PC-9 (cell line): ENCODE results near the gene NFIA. TPM values are rescaled to one million over a fixed set of nuclear protein-coding genes. Genes with fewer than 3 reads are reported as not detected.
A peak's percentile ranks its signal among the peaks of the same experiment; 100 is the strongest.

Experiments used
- BruUV-seq: library from RNA; stranded (reverse); fragments of 400-500 nt; replicated peaks from 2 replicates; lab custom pipeline; 2021; lab: Mats Ljungman, UMichigan
- CTCF ChIA-PET: fragments of 300-600 bp; sonication (Branson Sonifier 250); formaldehyde crosslinking; loops from one replicate; lab custom pipeline; 2022; ENCODE audit warnings: antibody characterized with exemption; lab: Charles Lee
- POLR2A ChIA-PET: fragments of 300-600 bp; sonication (Branson Sonifier 250); formaldehyde crosslinking; loops from one replicate; lab custom pipeline; 2022; ENCODE audit warnings: antibody characterized with exemption; ENCODE audit not compliant: unreplicated experiment; lab: Charles Lee
- DNase-seq, 2 experiments: peaks; one replicate each; pipeline versions ENCODE4 v3.0.0 to v3.0.0-alpha.2; 2015 to 2022; ENCODE audit warnings: mixed read lengths in 1 of 2
- H2AFZ ChIP-seq: fragments of 200-600 bp; sonication (generic); 2 replicates; pipeline ENCODE4 v1.8.1; 2017; ENCODE audit warnings: antibody characterized with exemption
- H3F3A ChIP-seq: fragments of 200-600 bp; sonication (generic); 2 replicates; pipeline ENCODE4 v1.8.1; 2017; ENCODE audit warnings: antibody characterized with exemption, mild to moderate bottlenecking, low read depth; ENCODE audit not compliant: insufficient read depth
- H3K27ac ChIP-seq: fragments of 200-600 bp; sonication (generic); 2 replicates; pipeline ENCODE4 v1.6.1; 2016; ENCODE audit warnings: mixed run types
- H3K27me3 ChIP-seq: fragments of 200-600 bp; sonication (generic); 2 replicates; pipeline ENCODE4 v1.6.1; 2016; ENCODE audit warnings: low read depth, mixed run types; ENCODE audit not compliant: insufficient read depth
- H3K36me3 ChIP-seq: fragments of 200-600 bp; sonication (generic); 2 replicates; pipeline ENCODE4 v1.6.1; 2016; ENCODE audit warnings: low read depth, mixed run types
- H3K4me1 ChIP-seq: fragments of 200-600 bp; sonication (generic); replicated peaks from 2 replicates; pipeline ENCODE4 v1.6.1; 2016; ENCODE audit warnings: mixed run types; ENCODE audit not compliant: insufficient read depth
- H3K4me2 ChIP-seq: fragments of 200-600 bp; sonication (generic); 2 replicates; pipeline ENCODE4 v1.6.1; 2017; ENCODE audit warnings: mixed run types
- H3K4me3 ChIP-seq: fragments of 200-600 bp; sonication (generic); 2 replicates; pipeline ENCODE4 v1.6.1; 2016; ENCODE audit warnings: mixed run types
- H3K79me2 ChIP-seq: fragments of 200-600 bp; sonication (generic); 2 replicates; pipeline ENCODE4 v1.6.1; 2017; ENCODE audit warnings: low read depth, mixed run types
- H3K9me2 ChIP-seq: fragments of 200-600 bp; sonication (generic); 2 replicates; pipeline ENCODE4 v1.8.1; 2017; ENCODE audit warnings: mild to moderate bottlenecking; ENCODE audit not compliant: insufficient read depth
- H3K9me3 ChIP-seq: fragments of 200-600 bp; sonication (generic); 2 replicates; pipeline ENCODE4 v1.8.1; 2016; ENCODE audit warnings: low read depth; ENCODE audit not compliant: insufficient read depth
- H4K20me1 ChIP-seq: fragments of 200-600 bp; sonication (generic); 2 replicates; pipeline ENCODE4 v1.8.1; 2017; ENCODE audit not compliant: insufficient read depth
- CTCF ChIP-seq: fragments of 200-600 bp; sonication (generic); conservative IDR thresholded peaks from 2 replicates; pipeline ENCODE4 v1.6.1; 2017; ENCODE audit warnings: mixed run types, antibody characterized with exemption, mild to moderate bottlenecking, moderate library complexity
- EZH2 ChIP-seq: fragments of 200-600 bp; sonication (generic); IDR thresholded peaks from 2 replicates; pipeline ENCODE4 v1.8.0; 2017; ENCODE audit warnings: antibody characterized with exemption, low read depth
- intact Hi-C: fragments of 100-400 bp; cut with micrococcal nuclease; formaldehyde crosslinking; loops from one replicate; pipeline ENCODE4 v1.10.0; 2022; ENCODE audit not compliant: unreplicated experiment
- total RNA-seq: library from RNA; stranded (reverse); gene quantifications from 2 replicates; pipeline ENCODE4 v1.2.3, GENCODE V29; 2021

The NFIA gene
- total RNA-seq, 1 experiment from 2014 or later, result 26.7 TPM

GRCh38 chr1:61186753-61187152 lies 104.4 kb downstream of the NFIA start:
- peaks cover 18% of the 10 kb centered on the region for H3K4me1 ChIP-seq
- no peak overlapping the region for H3K4me2 ChIP-seq
- H3K36me3 ChIP-seq, result no peaks in the 10 kb centered on the region
- BruUV-seq, result no TSS peak
- no peaks in the 10 kb centered on the region for H3K79me2 ChIP-seq
- no peak overlapping the region for H3K27ac ChIP-seq
- H3F3A ChIP-seq, result peaks cover 3% of the 10 kb centered on the region; the same call in 1 of the 2 replicates
- CTCF ChIA-PET, result no interaction called here
- intact Hi-C loops, result no loop called here
- DNase-seq, result no peak
- H3K9me2 ChIP-seq, result no peaks in the 10 kb centered on the region
- TF ChIP-seq EZH2, result no peak
- TF ChIP-seq CTCF, result no peak
- POLR2A ChIA-PET, result no interaction called here
- no peak overlapping the region for H3K4me3 ChIP-seq
- H4K20me1 ChIP-seq, result no peaks in the 10 kb centered on the region
- no peaks in the 10 kb centered on the region for H3K27me3 ChIP-seq
- no peaks in the 10 kb centered on the region for H3K9me3 ChIP-seq
- no peak overlapping the region for H2AFZ ChIP-seq

DNA sequence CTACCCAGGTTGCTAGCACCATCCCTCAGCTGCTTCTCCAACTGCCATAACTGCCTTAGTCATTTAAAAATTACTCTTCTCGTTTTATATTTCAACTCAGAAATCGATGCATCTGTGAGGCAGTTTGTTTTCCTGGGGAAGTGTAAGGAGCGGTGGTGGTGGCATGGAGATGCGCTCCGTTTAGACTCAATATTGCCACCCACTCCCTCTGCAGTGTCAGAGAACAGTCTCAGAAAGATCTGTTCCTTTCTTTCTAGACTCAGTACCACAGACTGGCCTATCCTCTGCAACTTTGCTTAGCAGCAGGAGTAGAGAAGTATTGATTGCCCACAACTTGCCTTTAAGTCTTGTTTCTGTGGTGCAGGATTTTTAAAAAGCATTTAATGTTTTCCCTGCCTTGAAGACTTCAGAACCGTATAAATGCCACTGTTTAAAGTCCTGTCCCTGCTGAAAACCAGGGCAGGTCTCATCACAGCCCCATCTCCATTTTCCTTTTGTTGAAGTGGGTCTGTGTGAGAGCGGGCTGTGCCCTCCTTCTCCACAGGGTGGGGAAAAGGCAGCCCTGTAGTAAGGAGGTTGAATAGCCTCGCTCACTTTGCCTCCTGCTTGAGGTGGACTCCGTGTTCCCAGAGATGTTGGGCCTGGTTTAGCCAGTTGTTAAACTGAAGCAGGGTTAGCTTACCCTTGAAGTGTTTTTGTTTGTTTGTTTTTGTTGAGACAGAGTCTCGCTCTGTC lies 105.2 kb downstream of the NFIA start:
- no peak for DNase-seq
- Histone ChIP-seq H3F3A (peaks cover 3% of the 10 kb centered on the region; the same call in 1 of the 2 replicates), H2AFZ (no peak overlapping the region), H3K9me2 (no peaks in the 10 kb centered on the region), H4K20me1 (no peaks in the 10 kb centered on the region), H3K36me3 (no peaks in the 10 kb centered on the region), H3K4me1 (peaks cover 18% of the 10 kb centered on the region), H3K4me2 (no peak overlapping the region), H3K9me3 (no peaks in the 10 kb centered on the region), H3K27me3 (no peaks in the 10 kb centered on the region), H3K4me3 (no peak overlapping the region), H3K27ac (no peak overlapping the region), H3K79me2 (no peaks in the 10 kb centered on the region)
- intact Hi-C loops, result no loop called here
- ChIA-PET POLR2A (no interaction called here), CTCF (no interaction called here)
- no peak for TF ChIP-seq EZH2
- TF ChIP-seq CTCF, result no peak
- no TSS peak for BruUV-seq

DNA sequence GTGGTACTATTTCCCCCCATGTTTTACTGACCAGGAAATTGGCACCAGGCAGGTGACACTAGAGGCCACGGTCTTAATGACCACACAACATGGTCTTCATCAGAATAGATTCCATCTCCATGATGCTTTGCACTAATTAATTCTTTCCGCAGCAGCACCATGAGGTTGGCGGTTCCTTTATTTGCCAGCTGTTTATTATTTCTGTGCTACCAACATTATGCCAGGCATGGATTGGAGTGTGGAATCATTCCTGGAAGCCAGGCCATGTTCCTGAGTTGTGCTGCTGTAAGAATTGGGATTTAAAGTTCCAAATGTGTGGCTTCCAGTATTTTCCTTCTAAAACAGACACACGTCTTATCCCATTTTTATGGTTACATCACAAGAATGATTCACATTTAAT lies 107.8 kb downstream of the NFIA start:
- Histone ChIP-seq H3K79me2 (no peaks in the 10 kb centered on the region), H4K20me1 (no peaks in the 10 kb centered on the region), H3F3A (peaks cover 6% of the 10 kb centered on the region), H3K36me3 (no peaks in the 10 kb centered on the region), H3K4me3 (no peak overlapping the region), H3K9me2 (no peaks in the 10 kb centered on the region), H3K9me3 (no peaks in the 10 kb centered on the region), H3K27ac (peak overlapping the region; percentile 6; the same call in 1 of the 2 replicates), H3K4me2 (no peak overlapping the region), H3K4me1 (0 out of 2 replicates have a peak, but pooled peaks cover 7% of the 10 kb centered on the region), H2AFZ (no peak overlapping the region), H3K27me3 (no peaks in the 10 kb centered on the region)
- no TSS peak for BruUV-seq
- CTCF ChIA-PET, result no interaction called here
- TF ChIP-seq CTCF (no peak), EZH2 (no peak)
- POLR2A ChIA-PET, result no interaction called here
- intact Hi-C loops, result no loop called here
- no peak for DNase-seq
